Gastrocnemius medialis (tissue), 4 donors: ENCODE measurements around the gene LIPI. TPM values are rescaled to one million over a fixed set of nuclear protein-coding genes. Genes with fewer than 3 reads are reported as not detected.

Experiments used
- ATAC-seq, 2 donors: fragments of 150-250 bp; one replicate each; pipeline ENCODE4 v1.9.1; 2016
- DNase-seq, 2 donors: peaks; one replicate each; pipeline ENCODE4 v3.0.0-alpha.2; 2019
- H3K27ac ChIP-seq, 4 donors: fragments of 200-600 bp; sonication (generic); 1 replicate in 1 of 4; 2 replicates in 3 of 4; pipeline ENCODE4 v1.5.1; 2016 to 2018; ENCODE audit warnings: mild to moderate bottlenecking in 2 of 4, moderate library complexity in 1 of 4
- H3K27me3 ChIP-seq, 3 donors: fragments of 200-600 bp; sonication (generic) in 2 of 3; 1 replicate in 1 of 3; 2 replicates in 2 of 3; pipeline versions ENCODE4 v1.5.1 to v1.6.0; 2016 to 2019; ENCODE audit warnings: mild to moderate bottlenecking in 1 of 3, moderate library complexity in 1 of 3
- H3K36me3 ChIP-seq, 2 donors: fragments of 200-600 bp; sonication (generic) in 1 of 2; one replicate each; pipeline ENCODE4 v1.5.1; 2017 to 2018
- H3K4me1 ChIP-seq, 2 donors: fragments of 200-600 bp; sonication (generic) in 1 of 2; one replicate each; pipeline ENCODE4 v1.5.1; 2016 to 2017; ENCODE audit warnings: mild to moderate bottlenecking in 2 of 2
- H3K4me3 ChIP-seq, 4 donors: fragments of 200-600 bp; sonication (generic) in 3 of 4; 1 replicate in 1 of 4; 2 replicates in 3 of 4; pipeline ENCODE4 v1.5.1; 2016 to 2019; ENCODE audit warnings: mild to moderate bottlenecking in 2 of 4
- H3K9me3 ChIP-seq, 3 donors: fragments of 200-600 bp; sonication (generic) in 2 of 3; 1 replicate in 1 of 3; 2 replicates in 2 of 3; pipeline ENCODE4 v1.5.1; 2016 to 2019
- CTCF ChIP-seq, 5 experiments: fragments of 450-650 bp in 3 of 5; fragments of 200-600 bp in 2 of 5; sonication (generic) in 2 of 5; IDR thresholded peaks in 4 of 5; conservative IDR thresholded peaks in 1 of 5; 1 replicate in 4 of 5; 2 replicates in 1 of 5; pipeline ENCODE4 v1.5.1; 2016 to 2019; ENCODE audit warnings: antibody characterized with exemption in 5 of 5, mild to moderate bottlenecking in 3 of 5, moderate library complexity in 3 of 5
- POLR2A ChIP-seq, 2 donors: fragments of 450-650 bp; IDR thresholded peaks; one replicate each; pipeline ENCODE4 v1.6.1; 2017; ENCODE audit warnings: antibody characterized with exemption in 2 of 2, mild to moderate bottlenecking in 2 of 2, moderate library complexity in 2 of 2
- in situ Hi-C, 4 donors: fragments of 200-750 bp; cut with MboI; loops; one replicate each; pipeline versions ENCODE4 v1.15.0 to v1.8.0; 2017; ENCODE audit warnings: low sequenced_read_pairs in 4 of 4
- intact Hi-C: fragments of 100-400 bp; cut with DNase I; formaldehyde crosslinking; loops from one replicate; pipeline ENCODE4 v1.15.1; 2023; ENCODE audit warnings: low total_unique reads
- total RNA-seq, 4 donors: library from RNA; depleted of rRNA; stranded (reverse); fragments of >200 nt; gene quantifications; one replicate each; pipeline versions ENCODE4 v1.1.0 to v1.2.3, GENCODE V29; 2016

The LIPI gene
- total RNA-seq, 4 donors from 2014 or later = not detected

- Histone ChIP-seq H3K9me3 (no peaks in the 10 kb centered on the region), H3K27ac (no peak overlapping the region), H3K4me1 (no peaks in the 10 kb centered on the region), H3K36me3 (no peaks in the 10 kb centered on the region), H3K27me3 (no peaks in the 10 kb centered on the region), H3K4me3 (no peak overlapping the region)
- in situ Hi-C loops = no loop called here
- ATAC-seq (no peak), DNase-seq (no peak)
- intact Hi-C loops = no loop called here
- TF ChIP-seq POLR2A (IDR thresholded peaks at IDR 0.05) (no peak), CTCF (IDR thresholded peaks at IDR 0.05 in 4 of 5, conservative IDR thresholded peaks at IDR 0.05 in 1 of 5) (no peak)
These were observed 136.6 kb downstream of the LIPI start for GRCh38 chr21:14074177-14074576.

DNA sequence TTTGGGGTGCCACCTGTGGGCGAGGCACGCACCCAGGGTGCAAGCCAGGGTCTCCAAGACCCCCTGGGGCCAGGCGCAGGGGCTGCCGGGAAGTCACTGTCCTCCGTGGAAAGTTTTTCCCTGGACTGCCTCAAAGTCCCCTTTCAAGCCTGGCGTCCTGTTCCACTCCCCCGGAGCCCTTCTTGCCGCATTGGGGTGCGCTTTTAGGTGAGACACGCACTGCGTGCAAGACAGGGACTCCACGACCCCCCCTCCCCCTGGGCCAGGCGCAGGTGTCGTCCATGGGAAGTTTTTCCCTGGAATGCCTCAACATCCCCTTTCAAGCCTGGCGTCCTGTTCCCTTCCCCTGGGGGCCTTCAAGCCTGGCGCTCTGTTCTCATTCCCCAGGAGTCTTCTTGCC, 137.1 kb downstream of the LIPI start:
- no peaks in the 10 kb centered on the region for H3K27me3 ChIP-seq
- H3K36me3 ChIP-seq = no peaks in the 10 kb centered on the region
- no peak for DNase-seq
- intact Hi-C loops (no loop called here), in situ Hi-C loops (no loop called here)
- H3K9me3 ChIP-seq = no peaks in the 10 kb centered on the region
- TF ChIP-seq CTCF (IDR thresholded peaks at IDR 0.05 in 4 of 5, conservative IDR thresholded peaks at IDR 0.05 in 1 of 5) = no peak
- TF ChIP-seq POLR2A (IDR thresholded peaks at IDR 0.05) = no peak
- H3K27ac ChIP-seq = no peak overlapping the region
- no peak for ATAC-seq
- H3K4me1 ChIP-seq = no peaks in the 10 kb centered on the region
- H3K4me3 ChIP-seq = no peak overlapping the region

GRCh38 chr21:14072761-14073535, 137.8 kb downstream of the LIPI start:
- TF ChIP-seq CTCF (IDR thresholded peaks at IDR 0.05 in 4 of 5, conservative IDR thresholded peaks at IDR 0.05 in 1 of 5) = no peak
- no peak for TF ChIP-seq POLR2A (IDR thresholded peaks at IDR 0.05)
- intact Hi-C loops (no loop called here), in situ Hi-C loops (no loop called here)
- Histone ChIP-seq H3K4me1 (no peaks in the 10 kb centered on the region), H3K4me3 (no peak overlapping the region), H3K27me3 (no peaks in the 10 kb centered on the region), H3K27ac (no peak overlapping the region), H3K9me3 (no peaks in the 10 kb centered on the region), H3K36me3 (no peaks in the 10 kb centered on the region)
- no peak for ATAC-seq
- no peak for DNase-seq

DNA sequence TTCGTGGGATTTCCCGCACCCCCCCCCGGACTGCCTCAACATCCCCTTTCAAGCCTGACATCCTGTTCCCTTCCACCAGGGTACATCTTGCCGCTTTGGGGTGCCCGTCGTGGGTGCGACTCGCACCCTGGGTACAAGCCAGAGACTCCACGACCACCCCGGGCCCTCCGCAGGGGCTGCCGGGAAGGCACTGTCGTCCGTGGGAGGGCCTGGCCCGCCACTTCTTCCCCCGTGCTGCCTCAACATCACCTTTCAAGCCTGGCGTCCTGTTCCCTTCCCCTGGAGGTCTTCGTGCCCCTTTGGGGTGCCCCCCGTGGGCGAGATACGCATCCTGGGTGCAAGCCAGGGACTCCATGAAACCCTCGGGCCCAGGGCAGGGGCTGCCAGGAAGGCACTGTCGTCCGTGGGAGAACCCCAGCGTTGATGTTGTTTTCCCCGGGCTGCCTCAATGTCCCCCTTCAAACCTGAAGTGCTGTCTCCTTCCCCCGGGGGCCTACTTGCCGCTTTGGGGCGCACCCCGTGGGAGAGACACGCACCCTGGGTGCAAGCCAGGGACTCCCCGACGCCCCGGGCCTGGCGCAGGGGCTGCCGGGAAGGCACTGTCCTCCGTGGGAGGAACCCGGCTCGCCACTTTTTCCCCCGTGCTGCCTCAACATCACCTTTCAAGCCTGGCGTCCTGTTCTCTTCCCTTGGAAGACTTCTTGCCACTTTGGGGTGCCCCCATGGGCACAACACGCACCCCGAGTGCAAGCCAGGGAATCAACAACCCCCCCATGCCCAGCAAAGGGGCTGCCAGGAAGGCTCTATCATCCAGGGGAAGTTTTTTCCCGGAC, 138.6 kb downstream of the LIPI start:
- DNase-seq = no peak
- no peak for ATAC-seq
- H3K36me3 ChIP-seq = no peaks in the 10 kb centered on the region
- H3K4me3 ChIP-seq = no peak overlapping the region
- H3K9me3 ChIP-seq = no peaks in the 10 kb centered on the region
- no peaks in the 10 kb centered on the region for H3K27me3 ChIP-seq
- TF ChIP-seq CTCF (IDR thresholded peaks at IDR 0.05 in 4 of 5, conservative IDR thresholded peaks at IDR 0.05 in 1 of 5) (no peak), POLR2A (IDR thresholded peaks at IDR 0.05) (no peak)
- intact Hi-C loops = no loop called here
- H3K4me1 ChIP-seq = no peaks in the 10 kb centered on the region
- H3K27ac ChIP-seq = no peak overlapping the region
- in situ Hi-C loops = no loop called here
